ACC112 (cell line): ENCODE measurements around the gene JAK1.

Experiments used
- H2AFZ ChIP-seq: fragments of 200-600 bp; sonication (generic); one replicate; pipeline ENCODE4 v1.6.0; 2017; ENCODE audit warnings: antibody characterized with exemption, low read length; ENCODE audit not compliant: unreplicated experiment
- H3K27ac ChIP-seq: fragments of 200-600 bp; sonication (generic); 2 replicates; pipeline ENCODE4 v1.5.1; 2014; ENCODE audit warnings: low read depth, mild to moderate bottlenecking, antibody characterized with exemption, low read length, moderate library complexity
- H3K27me3 ChIP-seq: fragments of 200-600 bp; sonication (generic); 2 replicates; pipeline ENCODE4 v1.6.1; 2014; ENCODE audit warnings: mild to moderate bottlenecking, antibody characterized with exemption, low read length, moderate library complexity, mixed read lengths; ENCODE audit not compliant: insufficient read depth
- H3K36me3 ChIP-seq: fragments of 200-600 bp; sonication (generic); 2 replicates; pipeline ENCODE4 v1.6.1; 2016; ENCODE audit warnings: mild to moderate bottlenecking, antibody characterized with exemption, low read length, moderate library complexity, mixed read lengths; ENCODE audit not compliant: insufficient read depth
- H3K4me1 ChIP-seq: fragments of 200-600 bp; sonication (generic); one replicate; pipeline ENCODE4 v1.6.1; 2016; ENCODE audit warnings: low read length, mixed read lengths; ENCODE audit not compliant: insufficient read depth, unreplicated experiment, control insufficient read depth
- H3K4me3 ChIP-seq: fragments of 200-600 bp; sonication (generic); 2 replicates; pipeline ENCODE4 v1.5.1; 2014; ENCODE audit warnings: mild to moderate bottlenecking, low read depth, low read length
- H3K79me2 ChIP-seq: fragments of 200-600 bp; sonication (generic); one replicate; pipeline ENCODE4 v1.6.0; 2016; ENCODE audit warnings: low read length; ENCODE audit not compliant: control insufficient read depth, unreplicated experiment, insufficient read depth

JAK1 gene

GRCh38 chr1:64867266-64867665, 99.1 kb downstream of the JAK1 start:
- H3K4me1 ChIP-seq: peaks cover 6% of the 10 kb centered on the region
- H3K36me3 ChIP-seq: peaks cover 30% of the 10 kb centered on the region
- H3K27me3 ChIP-seq: no peaks in the 10 kb centered on the region
- H2AFZ ChIP-seq: no peak overlapping the region
- no peak overlapping the region for H3K27ac ChIP-seq
- no peaks in the 10 kb centered on the region for H3K79me2 ChIP-seq
- H3K4me3 ChIP-seq: no peak overlapping the region

DNA sequence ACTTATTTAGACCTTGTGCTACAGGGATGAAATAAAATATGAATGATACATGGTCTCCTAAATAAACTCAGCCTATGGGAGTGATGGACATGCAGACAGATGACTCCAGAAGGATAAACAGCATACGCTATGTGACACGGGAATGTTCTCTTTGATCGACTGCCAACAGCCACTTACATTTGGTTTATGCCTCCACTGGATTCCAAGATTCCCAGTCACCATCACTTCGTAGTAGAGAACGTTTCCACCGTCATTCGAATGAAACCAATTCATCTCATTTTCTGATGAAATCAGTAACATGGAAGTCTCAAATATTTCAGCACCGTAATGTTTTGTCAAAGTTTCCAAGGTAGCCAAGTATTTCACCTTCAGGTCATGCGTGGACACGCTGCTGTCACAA, 99.7 kb downstream of the JAK1 start:
- Histone ChIP-seq H2AFZ (no peak overlapping the region), H3K4me1 (peaks cover 6% of the 10 kb centered on the region), H3K79me2 (no peaks in the 10 kb centered on the region), H3K27me3 (no peaks in the 10 kb centered on the region), H3K27ac (no peak overlapping the region), H3K4me3 (no peak overlapping the region), H3K36me3 (peaks cover 25% of the 10 kb centered on the region)

DNA sequence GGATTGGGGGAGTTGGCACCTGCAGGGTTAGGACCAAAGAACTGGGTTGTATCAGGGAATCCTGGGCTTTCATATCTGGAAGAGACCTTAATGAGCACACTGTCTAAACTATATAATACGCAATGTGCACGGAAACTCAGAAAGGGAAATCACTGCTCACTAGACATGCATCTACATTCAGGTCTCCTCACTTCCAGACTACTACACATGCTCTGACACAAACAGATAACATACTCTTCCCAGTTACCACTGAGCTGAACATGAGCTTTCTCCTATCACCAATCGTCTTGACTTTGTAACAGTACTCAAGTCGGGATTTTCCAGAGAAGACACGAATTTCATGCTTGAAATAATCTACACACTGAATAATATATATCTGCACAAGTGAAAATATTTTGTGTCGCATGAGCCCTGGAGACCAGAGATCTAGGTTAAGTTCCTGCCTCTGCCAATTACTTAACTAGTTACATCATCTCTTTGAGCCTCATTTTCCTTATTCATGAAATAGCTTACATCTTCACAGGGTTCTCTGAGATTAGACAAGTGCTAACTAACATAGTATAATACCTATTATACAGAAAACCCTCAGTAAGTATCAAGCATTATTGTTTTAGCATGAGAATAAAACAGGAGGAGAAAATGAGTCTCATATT, 101.1 kb downstream of the JAK1 start:
- Histone ChIP-seq H3K27me3 (no peaks in the 10 kb centered on the region), H3K36me3 (peaks cover 23% of the 10 kb centered on the region)

DNA sequence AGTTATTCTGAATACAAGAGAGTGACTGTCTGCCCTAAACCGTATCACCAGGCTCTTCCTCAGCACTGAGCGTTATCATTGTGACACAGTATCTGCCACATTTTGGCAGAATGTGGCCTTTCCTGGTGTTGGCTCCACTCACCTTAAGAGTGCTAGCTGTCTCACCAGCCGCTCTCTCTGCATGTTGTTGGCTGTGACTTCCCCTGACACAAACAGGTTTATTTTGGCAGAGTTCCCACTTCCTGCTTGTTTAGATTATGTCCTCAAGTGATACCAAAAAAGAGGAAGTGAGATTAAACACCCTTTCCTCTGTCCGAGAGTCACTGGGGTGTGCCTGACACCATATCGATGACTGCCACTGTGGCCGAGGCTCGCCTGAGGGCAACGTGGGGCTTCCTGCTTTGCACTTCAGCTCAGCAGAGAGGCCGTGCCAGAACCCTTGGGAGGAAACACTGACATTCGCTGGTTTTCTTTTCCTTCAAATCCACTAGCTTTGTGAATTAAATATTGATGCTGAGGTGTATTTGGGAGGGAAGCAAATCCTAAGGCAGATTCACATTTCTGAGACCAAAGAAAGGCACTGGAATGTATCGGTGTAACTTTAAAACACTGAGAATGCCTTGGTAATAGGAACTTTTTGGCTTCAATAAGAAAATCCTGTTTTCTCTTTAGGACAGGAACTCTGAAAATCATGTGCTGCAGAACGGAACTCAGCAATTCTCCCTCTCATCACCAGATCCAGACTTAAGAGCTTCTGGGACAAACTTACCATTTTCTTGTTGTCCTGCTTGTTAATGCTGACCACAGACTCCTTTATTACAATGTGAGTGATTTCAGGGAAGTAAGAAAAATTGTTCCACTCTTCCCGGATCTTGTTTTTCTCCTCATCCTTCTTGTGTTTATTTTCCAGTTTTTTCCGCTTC, 102.1 kb downstream of the JAK1 start:
- Histone ChIP-seq H3K27ac (no peak overlapping the region), H3K4me1 (peaks cover 6% of the 10 kb centered on the region), H3K36me3 (peaks cover 23% of the 10 kb centered on the region)

More for the DNA sequence above, 101.1 kb downstream of the JAK1 start:
- Histone ChIP-seq H3K4me3 (no peak overlapping the region), H3K27ac (no peak overlapping the region), H2AFZ (no peak overlapping the region), H3K4me1 (peaks cover 6% of the 10 kb centered on the region), H3K79me2 (no peaks in the 10 kb centered on the region)

GRCh38 chr1:64861611-64862010, 104.7 kb downstream of the JAK1 start:
- no peak overlapping the region for H3K27ac ChIP-seq
- peaks cover 32% of the 10 kb centered on the region for H3K36me3 ChIP-seq

More for the DNA sequence above, 102.1 kb downstream of the JAK1 start:
- H2AFZ ChIP-seq: no peak overlapping the region
- H3K79me2 ChIP-seq: no peaks in the 10 kb centered on the region
- H3K27me3 ChIP-seq: no peaks in the 10 kb centered on the region
- H3K4me3 ChIP-seq: no peak overlapping the region

GRCh38 chr1:64857347-64857746, 109.0 kb downstream of the JAK1 start:
- Histone ChIP-seq H3K27me3 (no peaks in the 10 kb centered on the region), H3K27ac (no peak overlapping the region), H3K79me2 (no peaks in the 10 kb centered on the region), H3K36me3 (peaks cover 35% of the 10 kb centered on the region; the same call in 1 of the 2 replicates), H2AFZ (no peak overlapping the region), H3K4me3 (no peak overlapping the region), H3K4me1 (no peaks in the 10 kb centered on the region)

More at GRCh38 chr1:64861611-64862010, 104.7 kb downstream of the JAK1 start:
- Histone ChIP-seq H3K79me2 (no peaks in the 10 kb centered on the region), H3K4me3 (no peak overlapping the region), H3K4me1 (peaks cover 6% of the 10 kb centered on the region), H3K27me3 (no peaks in the 10 kb centered on the region), H2AFZ (no peak overlapping the region)

DNA sequence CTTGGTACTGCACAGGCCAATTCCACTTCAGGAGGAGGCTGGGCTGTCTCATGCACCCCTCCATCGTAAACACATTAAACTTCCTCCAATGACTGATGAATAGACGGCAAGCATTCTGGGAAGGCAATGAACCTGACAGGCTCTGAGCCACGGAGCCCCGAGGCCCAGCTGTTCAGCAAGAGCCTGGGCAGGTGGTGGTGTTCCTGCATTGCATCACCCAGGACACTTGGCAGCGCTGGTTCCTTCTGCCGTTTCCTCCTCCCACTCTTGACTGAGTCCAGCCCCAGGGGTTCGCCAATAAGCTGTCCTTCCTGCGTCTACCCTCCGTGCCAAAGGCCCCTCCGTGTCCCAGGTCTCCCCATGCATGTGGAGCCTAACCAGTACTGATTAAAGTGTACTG, 109.8 kb downstream of the JAK1 start:
- no peak overlapping the region for H3K27ac ChIP-seq
- H3K4me3 ChIP-seq: no peak overlapping the region
- H3K27me3 ChIP-seq: no peaks in the 10 kb centered on the region
- H3K4me1 ChIP-seq: no peaks in the 10 kb centered on the region
- no peaks in the 10 kb centered on the region for H3K79me2 ChIP-seq
- H2AFZ ChIP-seq: no peak overlapping the region
- peaks cover 35% of the 10 kb centered on the region; the same call in 1 of the 2 replicates for H3K36me3 ChIP-seq

- no peaks in the 10 kb centered on the region for H3K4me1 ChIP-seq
These were observed 110.8 kb downstream of the JAK1 start for GRCh38 chr1:64855557-64855956.

GRCh38 chr1:64854674-64855073, 111.7 kb downstream of the JAK1 start:
- H3K36me3 ChIP-seq: peaks cover 32% of the 10 kb centered on the region; the same call in 1 of the 2 replicates
- H3K79me2 ChIP-seq: no peaks in the 10 kb centered on the region
- no peaks in the 10 kb centered on the region for H3K4me1 ChIP-seq
- H3K4me3 ChIP-seq: no peak overlapping the region
- no peak overlapping the region for H2AFZ ChIP-seq
- H3K27ac ChIP-seq: no peak overlapping the region
- H3K27me3 ChIP-seq: no peaks in the 10 kb centered on the region

More at GRCh38 chr1:64855557-64855956, 110.8 kb downstream of the JAK1 start:
- Histone ChIP-seq H3K4me3 (no peak overlapping the region), H2AFZ (no peak overlapping the region), H3K36me3 (peaks cover 35% of the 10 kb centered on the region; the same call in 1 of the 2 replicates), H3K79me2 (no peaks in the 10 kb centered on the region), H3K27ac (no peak overlapping the region), H3K27me3 (no peaks in the 10 kb centered on the region)

- H3K36me3 ChIP-seq: peaks cover 23% of the 10 kb centered on the region; the same call in 1 of the 2 replicates
- no peak overlapping the region for H3K27ac ChIP-seq
- no peaks in the 10 kb centered on the region for H3K27me3 ChIP-seq
- H2AFZ ChIP-seq: no peak overlapping the region
- H3K4me3 ChIP-seq: no peak overlapping the region
- no peaks in the 10 kb centered on the region for H3K4me1 ChIP-seq
- no peaks in the 10 kb centered on the region for H3K79me2 ChIP-seq
These were observed 114.7 kb downstream of the JAK1 start for GRCh38 chr1:64851664-64852063.
